ENCODE results near the gene BCKDK.
"Not testable (repeated sequence)": the region's sequence is repeated elsewhere in the genome, so short reads cannot be mapped to it uniquely, and the experiment has no call there.

Gene BCKDK

DNA sequence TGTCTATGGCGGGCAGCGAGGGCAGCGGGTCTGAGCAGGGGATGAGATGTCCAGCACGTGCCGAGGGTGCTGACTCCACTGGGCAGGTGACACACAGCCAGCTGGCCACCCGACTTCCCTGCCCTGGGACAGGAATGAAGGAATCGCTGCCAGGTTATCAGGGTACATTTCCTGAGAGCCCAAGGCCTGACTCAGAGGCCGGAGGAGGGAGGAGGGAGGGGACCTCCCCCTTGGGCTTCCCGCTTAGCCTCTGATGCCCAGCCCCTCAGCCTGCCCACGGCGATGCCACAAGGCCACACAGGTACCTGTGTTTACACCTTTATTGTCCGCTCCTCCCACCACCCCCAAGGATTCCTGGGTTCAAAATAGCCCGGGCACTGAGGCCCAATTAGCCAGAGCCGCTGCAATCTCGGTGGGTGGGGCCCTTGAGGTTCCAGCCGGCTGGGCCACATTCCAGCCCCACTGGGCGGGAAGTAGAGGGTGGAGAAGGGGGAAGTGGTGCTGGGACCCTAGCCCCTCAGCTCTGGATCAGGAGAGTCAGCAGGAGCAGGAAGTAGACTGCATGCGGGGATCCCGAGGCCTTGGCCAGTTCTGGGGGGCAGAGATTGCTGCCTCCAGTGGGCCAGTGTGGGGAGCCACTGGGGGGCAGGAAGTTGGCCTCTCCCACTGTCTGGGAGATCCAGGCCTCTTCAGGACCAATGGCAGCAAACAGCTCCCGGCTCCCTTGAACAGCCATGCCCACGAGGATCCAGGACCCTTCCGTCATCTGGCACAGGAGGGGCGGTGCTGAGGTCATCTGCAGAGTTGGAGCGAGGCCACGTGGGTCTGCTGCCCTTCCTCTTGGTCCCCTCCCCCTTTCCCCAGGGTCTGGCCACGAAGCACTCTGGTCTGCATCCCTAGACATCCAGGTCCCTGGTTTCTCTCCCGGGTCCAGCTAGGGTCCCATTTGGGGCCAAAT, 30.7 kb downstream of the BCKDK start:
- DNase-seq, result no peak

DNA sequence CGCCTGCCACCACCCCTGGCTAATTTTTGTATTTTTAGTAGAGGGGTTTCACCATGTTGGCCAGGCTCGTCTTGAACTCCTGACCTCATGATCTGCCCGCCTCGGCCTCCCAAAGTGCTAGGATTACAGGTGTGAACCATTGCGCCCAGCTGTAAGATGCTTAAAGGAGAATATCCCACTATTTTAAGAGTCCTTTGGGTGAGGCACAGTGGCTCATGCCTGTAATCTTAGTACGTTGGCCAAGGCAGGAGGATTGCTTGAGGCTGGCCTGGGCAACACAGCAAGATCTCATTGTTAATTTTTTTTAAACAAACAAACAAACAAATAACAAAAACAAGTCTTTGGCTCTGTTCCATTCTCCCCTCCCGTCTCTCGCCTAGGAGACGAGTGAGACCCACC, 32.9 kb downstream of the BCKDK start:
- not testable (repeated sequence) for DNase-seq

DNA sequence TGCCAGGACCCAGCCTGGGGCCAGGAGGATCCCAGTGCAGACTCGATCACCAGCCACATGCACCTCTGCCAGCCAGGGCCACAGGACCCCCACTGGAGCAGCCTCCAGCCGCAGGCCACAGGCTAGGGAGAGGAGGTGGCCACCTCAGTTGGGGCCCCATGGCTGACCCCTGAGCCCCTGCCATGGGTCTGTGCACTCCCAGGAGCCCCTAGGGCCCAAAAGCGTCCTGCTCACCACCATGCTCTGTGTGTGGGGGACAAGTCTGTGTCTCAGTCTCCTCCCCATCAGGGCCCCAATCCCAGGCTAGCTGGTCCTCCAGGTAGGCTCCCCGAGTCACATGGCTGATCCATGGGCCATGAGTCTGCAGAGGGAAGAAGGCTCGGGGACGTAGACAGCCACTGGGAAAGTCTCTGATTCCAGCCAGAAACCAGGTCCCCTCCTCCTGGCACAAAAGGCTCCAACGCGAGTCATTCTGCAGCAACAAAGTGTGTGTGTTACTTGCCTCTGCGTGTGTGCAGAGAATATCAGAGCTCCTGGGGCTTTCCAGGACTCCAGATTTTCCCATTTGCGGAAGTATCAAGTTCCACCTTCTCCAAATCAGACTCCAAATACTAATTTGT, 33.4 kb downstream of the BCKDK start:
- peak in 8 of 56 donors; percentile 20 to 58 (median 41) for DNase-seq

DNA sequence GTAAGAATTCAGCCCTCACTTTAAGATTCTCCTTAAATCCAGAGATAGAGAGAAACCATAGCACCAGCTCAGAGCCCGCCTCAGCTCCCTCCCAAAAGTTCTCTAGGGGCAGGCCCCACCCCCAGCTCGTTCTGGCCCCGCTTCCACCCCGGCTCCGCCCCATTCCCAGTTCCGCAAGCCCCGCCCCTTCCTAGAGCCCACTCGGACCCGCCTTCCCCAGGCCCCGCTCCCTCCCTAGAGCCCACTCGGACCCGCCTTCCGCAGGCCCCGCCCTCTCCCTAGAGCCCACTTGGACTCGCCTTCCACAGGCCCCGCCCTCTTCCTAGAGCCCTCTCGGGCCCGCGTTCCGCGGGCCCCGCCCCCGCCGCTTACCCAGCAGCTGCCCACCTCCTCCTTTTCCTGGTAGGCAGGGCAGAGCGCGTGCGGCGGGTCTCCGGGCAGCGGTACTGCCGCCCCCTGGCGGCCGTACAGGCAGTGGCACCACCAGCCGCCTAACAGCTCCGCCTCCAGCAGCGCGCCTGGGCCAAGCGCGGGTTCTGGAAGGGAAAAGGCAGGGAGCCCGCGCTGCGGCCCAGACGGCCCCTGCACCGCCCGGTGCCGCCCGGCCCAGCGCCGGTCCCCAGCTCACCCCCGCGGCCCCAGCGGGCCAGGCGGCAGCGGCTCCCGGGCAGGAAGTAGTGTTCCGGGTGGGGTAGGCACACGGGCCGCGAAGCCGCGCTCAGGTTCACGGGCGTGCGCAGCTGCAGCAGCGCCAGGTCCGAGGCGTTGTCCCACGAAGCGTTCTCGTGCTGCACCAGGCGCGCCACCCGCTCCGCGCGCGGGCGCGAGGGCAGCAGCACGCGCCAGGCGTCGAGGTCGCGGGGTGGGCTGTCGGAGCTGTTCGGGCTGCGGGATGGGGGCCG, 34.2 kb downstream of the BCKDK start:
- peak; percentile 71 to 99 (median 96) for DNase-seq

DNA sequence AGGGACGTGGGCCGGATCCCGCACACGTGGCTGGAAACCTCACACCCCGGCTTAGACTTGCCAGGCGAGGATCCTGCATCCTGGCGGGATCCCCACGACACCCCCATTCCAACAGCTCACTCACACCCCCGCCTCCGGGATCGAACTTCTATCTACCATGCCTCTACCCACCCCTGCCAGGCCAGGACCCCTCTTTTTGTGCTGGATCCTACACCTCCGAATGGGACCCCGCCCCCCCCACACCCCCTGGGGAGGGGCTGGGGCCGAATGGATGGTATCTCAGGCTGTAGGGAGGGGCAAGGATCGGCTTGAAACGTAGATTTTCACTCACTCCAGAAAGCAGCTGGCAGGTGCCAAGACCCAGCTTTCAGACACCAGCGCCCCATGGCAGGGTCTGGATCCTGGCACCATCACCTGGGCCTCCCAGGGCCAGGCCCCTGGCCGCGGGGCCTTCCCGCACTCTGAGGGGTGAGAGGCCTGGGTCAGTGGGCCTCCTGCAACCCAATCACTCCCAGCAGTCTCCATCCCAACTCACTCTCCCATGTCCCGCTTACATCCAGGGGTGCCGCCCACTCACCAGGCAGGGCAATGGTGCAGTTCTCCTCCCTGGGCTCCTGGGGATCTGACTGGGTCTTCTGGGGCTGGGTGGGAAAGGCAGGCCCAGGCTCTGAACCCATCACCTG, 35.0 kb downstream of the BCKDK start:
- no peak for DNase-seq

DNA sequence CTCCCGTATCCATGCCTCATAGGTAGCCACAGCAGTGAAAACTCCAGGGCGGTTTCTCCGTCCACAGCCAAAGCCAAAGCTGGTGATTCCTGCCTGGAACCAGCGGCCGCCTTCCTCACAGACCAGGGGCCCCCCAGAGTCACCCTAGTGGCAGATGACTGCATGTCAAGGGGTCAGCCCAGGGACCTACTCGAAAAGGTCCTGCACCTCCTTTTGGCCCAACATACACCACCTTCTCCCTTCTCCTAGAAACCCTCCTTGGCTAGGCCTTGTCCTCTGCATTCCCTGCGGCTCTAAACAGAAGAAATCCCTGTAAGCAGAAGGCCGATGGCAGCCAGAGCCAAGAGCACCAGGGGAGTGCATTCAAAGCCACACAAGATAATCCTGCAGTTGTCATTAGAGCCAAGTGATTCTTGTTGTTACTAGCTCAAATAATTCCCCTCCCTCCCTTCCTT, 35.5 kb downstream of the BCKDK start:
- no peak for DNase-seq

DNA sequence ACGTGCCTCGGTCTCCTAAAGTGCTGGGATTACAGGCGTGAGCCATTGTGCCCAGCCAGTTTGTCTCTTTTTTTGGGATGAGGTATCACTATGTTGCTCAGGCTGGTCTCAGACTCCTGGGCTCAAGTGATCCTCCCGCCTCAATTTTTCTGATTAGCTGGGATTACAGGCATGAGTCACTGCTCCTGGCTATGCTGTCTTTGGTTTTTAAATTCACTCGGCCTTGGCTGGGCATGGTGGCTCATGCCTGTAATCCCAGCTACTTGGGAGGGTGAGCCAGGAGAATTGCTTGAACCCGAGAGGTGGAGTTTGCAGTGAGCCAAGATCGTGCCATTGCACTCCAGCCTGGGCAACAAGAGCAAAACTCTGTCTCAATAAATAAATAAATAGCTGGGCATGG, 36.2 kb downstream of the BCKDK start:
- DNase-seq, result not testable (repeated sequence)

DNA sequence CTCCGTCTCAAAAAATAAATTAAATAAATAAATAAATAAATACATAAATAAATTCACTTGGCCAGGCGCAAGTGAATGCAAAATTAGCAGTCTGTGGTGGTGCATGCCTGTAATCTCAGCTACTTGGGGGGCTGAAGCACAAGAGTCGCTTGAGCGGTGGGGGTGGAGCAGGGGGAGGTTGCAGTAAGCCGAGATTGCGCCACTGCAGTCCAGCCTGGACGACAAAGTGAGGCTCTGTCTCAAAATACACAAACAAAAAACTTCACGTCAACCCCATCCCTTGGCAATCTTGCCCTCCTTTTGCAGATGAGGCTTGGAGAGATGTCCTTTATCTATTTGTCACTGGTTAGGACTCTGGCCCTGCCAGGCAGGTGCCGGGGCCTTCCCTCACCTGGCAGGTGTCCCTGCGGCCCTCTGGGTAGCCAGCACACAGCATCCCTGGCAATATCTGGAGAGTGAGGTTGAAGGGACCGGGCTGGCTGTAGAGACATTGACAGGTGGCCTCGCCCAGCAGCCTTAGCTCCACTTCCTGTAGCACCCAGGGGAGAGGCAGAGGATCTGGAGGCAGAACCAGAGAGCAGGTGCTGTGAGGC, 37.3 kb downstream of the BCKDK start:
- DNase-seq, result no peak

DNA sequence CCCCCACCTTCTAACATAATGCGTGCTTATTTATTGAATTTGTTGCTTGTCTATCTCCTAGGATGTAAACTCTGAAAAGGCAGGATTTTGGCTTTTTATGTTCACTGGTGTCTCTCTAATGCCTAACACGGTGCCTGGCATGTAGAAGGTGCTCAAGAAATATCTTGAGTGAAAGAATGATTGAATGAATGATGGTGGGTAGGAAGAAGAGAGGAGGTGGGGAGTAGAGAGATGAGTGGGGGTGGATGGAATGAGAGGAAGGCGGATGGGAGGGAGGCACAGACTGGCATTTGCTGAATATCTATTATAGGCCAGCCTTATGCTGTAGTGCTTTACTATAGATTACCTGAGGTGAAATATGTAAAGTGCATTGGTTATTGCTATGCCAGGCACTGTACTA, 39.4 kb downstream of the BCKDK start:
- no peak for DNase-seq

DNA sequence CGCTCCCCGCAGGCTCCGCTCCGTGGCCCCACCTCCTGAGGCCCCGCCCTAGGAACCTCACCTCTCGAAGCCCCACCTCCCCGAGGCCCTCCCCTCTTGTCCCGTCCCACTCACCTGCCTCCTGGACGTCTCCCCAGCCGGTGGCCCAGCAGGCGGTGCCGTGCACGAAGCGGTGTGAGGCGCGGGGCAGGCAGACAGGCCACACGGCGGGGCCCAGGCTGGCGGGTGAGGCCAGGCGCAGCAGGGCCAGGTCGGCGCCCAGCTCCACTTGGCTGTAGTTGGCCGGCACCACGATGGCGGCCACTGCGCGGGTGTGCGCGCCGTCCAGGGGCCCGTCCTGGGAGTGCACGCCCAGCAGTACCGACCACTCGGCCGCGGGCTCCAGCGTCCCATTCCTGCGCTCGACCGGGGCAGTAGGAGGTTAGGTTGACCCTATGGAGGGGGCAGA, 40.1 kb downstream of the BCKDK start:
- no peak for DNase-seq

DNA sequence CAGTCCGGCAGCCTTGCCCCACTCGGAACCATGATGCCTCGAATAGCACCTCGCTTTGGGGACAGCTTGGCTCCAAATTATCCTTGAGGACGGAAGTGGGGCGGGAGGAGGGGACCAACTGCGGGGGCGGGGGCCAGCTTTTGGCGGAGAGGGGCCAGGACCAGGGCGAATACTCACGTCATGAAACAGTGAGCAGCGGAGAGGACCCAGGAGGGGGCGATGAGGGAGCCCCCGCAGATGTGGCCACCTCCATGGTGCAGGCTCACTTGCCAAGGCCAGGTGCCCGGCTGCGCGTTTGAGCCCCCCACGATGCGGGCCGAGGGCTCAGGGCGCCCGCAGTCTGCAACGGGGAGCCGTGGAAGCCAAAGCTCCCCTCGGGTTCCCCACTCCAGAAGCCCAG, 40.7 kb downstream of the BCKDK start:
- DNase-seq, result no peak

DNA sequence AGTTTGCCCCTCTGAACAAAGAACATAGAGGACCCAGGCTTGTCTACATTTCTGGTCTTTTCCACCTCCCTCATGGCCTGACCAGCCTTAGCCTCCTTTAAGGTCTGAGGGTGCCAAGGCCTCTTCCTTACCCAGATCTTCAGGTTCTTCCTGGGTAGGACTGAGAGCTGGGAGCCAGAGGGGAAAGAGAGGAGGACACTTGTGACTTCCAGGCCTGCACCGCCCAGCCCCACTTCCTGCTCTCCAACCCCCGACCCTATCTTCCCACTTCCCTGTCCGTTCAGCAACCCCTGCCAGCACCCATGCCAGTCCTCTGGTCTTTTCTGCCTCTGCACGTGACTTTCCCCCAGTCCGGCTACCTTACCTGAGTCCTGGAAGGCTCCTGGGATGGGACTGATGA, 41.1 kb downstream of the BCKDK start:
- no peak for DNase-seq

DNA sequence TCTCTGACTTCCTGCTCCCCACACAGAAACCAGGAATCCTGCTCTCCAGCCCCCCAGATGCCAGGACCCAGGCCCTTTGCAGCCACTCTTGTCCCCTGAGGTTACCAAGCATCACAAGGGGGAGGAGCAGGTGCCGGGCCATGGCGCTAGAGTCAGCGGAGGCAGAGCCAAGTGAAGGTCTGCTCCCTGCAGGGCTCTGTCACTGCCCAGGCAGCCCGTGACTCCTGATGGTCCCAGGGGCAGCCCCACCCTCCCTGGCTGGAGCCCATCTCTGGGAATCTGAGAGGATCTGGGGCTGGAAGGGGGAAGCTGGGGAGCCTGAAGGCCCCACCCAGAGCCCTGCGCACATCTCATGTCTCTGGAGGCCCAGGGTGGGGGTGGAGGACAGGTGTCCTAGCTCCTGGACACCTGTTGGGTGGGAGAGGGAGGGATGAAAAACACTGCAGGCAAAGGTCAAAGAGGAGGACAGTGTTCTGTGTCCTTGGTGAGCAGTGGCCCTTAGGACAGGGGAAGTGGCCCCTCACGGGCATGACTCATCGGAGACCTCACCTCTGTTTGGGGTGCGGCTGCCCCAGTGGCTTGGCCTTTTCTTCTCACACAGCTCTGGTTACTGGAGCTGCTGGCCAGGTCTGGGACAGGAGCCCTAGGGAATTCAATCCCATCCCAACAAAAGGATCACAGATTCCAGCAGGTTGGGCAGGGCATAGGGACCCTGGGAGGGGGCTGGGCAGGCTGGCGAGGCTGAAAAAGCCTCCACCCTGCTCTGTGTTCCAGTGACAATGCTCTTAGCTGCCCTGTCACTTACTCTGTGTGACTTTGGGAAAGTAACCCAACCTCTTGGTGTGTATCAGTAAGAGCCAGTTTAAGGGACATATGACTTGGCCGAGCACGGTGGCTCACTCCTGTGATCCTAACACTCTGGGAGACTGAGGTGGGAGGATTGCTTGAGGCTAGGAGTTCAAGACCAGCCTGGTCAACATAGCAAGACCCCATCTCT, 42.0 kb downstream of the BCKDK start, which contains the start of gene PRSS36:
Gene PRSS36, minus strand, starts transcription at position 173 of the 997 bp plus-strand sequence. Its CDS starts 31 bp downstream, at position 142.
- DNase-seq, result no peak

DNA sequence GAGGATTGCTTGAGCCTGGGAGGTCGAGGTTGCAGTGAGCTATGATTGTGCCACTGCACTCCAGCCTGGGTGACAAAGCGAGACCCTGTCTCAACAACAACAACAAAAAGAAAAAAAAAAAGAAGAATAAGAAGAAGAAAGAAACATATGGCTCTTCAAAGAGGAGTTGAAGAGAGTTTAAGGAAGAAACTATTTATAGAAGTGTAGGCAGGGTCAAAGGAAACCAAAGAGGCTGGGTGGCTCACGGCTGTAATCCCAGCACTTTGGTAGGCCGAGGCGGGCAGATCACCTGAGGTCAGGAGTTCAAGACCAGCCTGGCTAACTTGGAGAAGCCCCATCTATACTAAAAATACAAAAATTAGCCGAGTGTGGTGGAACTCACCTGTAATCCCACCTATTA, 42.8 kb downstream of the BCKDK start:
- DNase-seq, result not testable (repeated sequence)

DNA sequence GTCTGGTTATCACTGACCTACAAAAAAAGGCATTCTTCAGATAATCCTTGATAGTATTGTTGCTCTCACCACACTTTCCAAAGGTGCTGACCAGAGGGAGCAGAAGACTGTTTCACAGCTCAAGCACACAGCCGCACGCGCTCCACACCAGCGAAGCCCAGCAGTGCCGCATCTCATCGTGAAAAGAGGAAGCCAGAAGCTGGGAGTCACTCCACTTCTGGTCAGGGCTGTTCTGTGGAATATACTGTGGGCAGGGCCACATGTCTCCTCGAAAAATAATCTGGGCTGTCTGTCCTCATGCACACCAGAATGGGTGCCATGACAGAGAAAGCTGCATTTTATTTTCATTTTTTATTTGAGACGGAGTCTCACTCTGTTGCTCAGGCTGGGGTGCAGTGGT, 49.0 kb downstream of the BCKDK start:
- DNase-seq, result no peak

Measured in nucleus accumbens (tissue), 56 donors.